CD4-positive, alpha-beta memory T cell (primary cell): Measurements from ENCODE around the gene SLC16A8. TPM values are rescaled to one million over a fixed set of nuclear protein-coding genes. Genes with fewer than 3 reads are reported as not detected.
A peak's percentile ranks its signal among the peaks of the same experiment; 100 is the strongest.

ENCODE experiments used
- CTCF ChIA-PET: fragments of 350-600 bp; sonication (Branson Sonifier 250); formaldehyde crosslinking; loops from one replicate; lab custom pipeline; 2021; ENCODE audit warnings: inconsistent platforms; ENCODE audit not compliant: partially characterized antibody; lab: Charles Lee
- POLR2A ChIA-PET: fragments of 350-600 bp; sonication (Branson Sonifier 250); formaldehyde crosslinking; loops from one replicate; lab custom pipeline; 2021; ENCODE audit not compliant: partially characterized antibody; lab: Charles Lee
- DNase-seq, 5 donors: peaks; one replicate each; pipeline versions ENCODE4 v3.0.0 to v3.0.0-alpha.2; 2020 to 2022; ENCODE audit warnings: mixed read lengths in 1 of 5
- H3K27ac ChIP-seq: one replicate; pipeline ENCODE4 v1.7.0; 2013; ENCODE audit warnings: low read depth, low read length
- H3K27me3 ChIP-seq: 2 replicates; pipeline ENCODE4 v1.7.0; 2013; ENCODE audit warnings: mild to moderate bottlenecking, low read length, moderate library complexity; ENCODE audit not compliant: insufficient read depth
- H3K36me3 ChIP-seq: 2 replicates; pipeline ENCODE4 v1.7.0; 2013; ENCODE audit warnings: mild to moderate bottlenecking, low read length, moderate library complexity; ENCODE audit not compliant: insufficient read depth
- H3K4me1 ChIP-seq: 2 replicates; pipeline ENCODE4 v1.7.0; 2013; ENCODE audit warnings: mild to moderate bottlenecking, low read length, moderate library complexity; ENCODE audit not compliant: insufficient read depth
- H3K4me3 ChIP-seq, 2 donors: one replicate each; pipeline ENCODE4 v1.7.0; 2013; ENCODE audit warnings: low read length in 2 of 2, mild to moderate bottlenecking in 1 of 2
- H3K9me3 ChIP-seq, 2 donors: one replicate each; pipeline ENCODE4 v1.7.0; 2013; ENCODE audit warnings: low read length in 2 of 2, control low read depth in 1 of 2; ENCODE audit not compliant: control insufficient read depth in 1 of 2
- H3K27ac Mint-ChIP-seq, 7 donors: one replicate each; pipeline ENCODE4 v1.8.0; 2020 to 2021; ENCODE audit warnings: mixed read lengths in 7 of 7, mild to moderate bottlenecking in 6 of 7, inconsistent platforms in 3 of 7, moderate library complexity in 3 of 7
- H3K27me3 Mint-ChIP-seq, 2 donors: one replicate each; pipeline ENCODE4 v1.8.0; 2020 to 2021; ENCODE audit warnings: mixed read lengths in 2 of 2
- H3K36me3 Mint-ChIP-seq, 2 donors: one replicate each; pipeline ENCODE4 v1.8.0; 2020 to 2021; ENCODE audit warnings: mixed read lengths in 2 of 2, inconsistent platforms in 1 of 2, mild to moderate bottlenecking in 1 of 2
- H3K4me1 Mint-ChIP-seq, 4 donors: one replicate each; pipeline ENCODE4 v1.8.0; 2020 to 2021; ENCODE audit warnings: mixed read lengths in 4 of 4, mild to moderate bottlenecking in 1 of 4
- H3K4me3 Mint-ChIP-seq, 8 donors: one replicate each; pipeline ENCODE4 v1.8.0; 2020 to 2021; ENCODE audit warnings: mixed read lengths in 8 of 8, mild to moderate bottlenecking in 7 of 8, moderate library complexity in 6 of 8, inconsistent platforms in 3 of 8
- H3K9me3 Mint-ChIP-seq, 8 donors: one replicate each; pipeline ENCODE4 v1.8.0; 2020 to 2021; ENCODE audit warnings: mixed read lengths in 8 of 8, mild to moderate bottlenecking in 5 of 8, inconsistent platforms in 3 of 8, moderate library complexity in 1 of 8
- intact Hi-C: fragments of 100-400 bp; cut with micrococcal nuclease; formaldehyde crosslinking; loops from one replicate; pipeline ENCODE4 v1.15.1; 2023
- polyA plus RNA-seq, 2 donors: library from polyadenylated mRNA; unstranded; fragments of 300-500 nt; fragmentation: Illumina TruSeq; gene quantifications; one replicate each; pipeline ENCODE4 v1.2.3, GENCODE V29; 2021
- total RNA-seq, 2 experiments: library from RNA; stranded (reverse); gene quantifications; one replicate each; pipeline ENCODE4 v1.2.3, GENCODE V29; 2021

SLC16A8 gene
- total and polyA plus RNA-seq, 4 experiments from 2014 or later = not detected

DNA sequence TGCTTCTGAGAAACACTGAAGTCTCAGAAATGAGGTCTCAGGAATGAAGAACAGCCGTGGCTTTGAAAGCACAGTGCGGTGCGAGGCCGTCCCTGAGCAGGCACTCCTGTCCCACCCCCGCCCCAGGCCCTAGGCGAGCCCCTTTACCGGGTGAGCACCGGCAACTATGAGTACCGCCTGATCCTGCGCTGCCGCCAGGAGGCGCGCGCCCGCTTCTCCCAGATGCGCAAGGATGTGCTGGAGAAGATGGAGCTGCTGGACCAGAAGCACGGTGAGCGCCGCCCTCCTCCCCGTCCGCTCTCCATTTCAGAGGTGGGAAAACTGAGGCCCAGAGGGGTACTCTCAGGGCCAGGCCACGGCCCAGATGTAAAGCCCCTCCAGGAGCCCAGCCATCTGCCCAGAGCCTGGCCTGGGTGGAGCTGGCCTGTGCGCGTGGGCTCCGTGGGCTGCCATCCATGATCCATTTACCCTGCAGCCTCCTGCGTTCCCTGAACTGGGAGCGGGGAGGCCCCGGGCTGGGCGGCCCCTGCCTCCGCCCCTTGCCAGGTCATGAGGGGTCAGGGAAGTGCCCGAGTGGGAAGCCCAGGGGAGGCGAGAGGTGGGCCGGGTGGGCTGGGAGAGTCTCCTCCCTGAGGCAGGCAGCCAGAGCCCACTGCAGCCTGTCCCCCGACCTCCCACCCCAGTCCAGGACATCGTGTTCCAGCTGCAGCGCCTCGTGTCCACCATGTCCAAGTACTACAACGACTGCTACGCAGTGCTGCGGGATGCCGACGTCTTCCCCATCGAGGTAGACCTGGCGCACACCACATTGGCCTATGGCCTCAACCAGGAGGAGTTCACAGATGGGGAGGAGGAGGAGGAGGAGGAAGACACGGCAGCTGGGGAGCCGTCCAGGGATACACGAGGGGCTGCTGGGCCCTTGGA, 9.5 kb downstream of the SLC16A8 start:
- H3K4me1 ChIP-seq = no peaks in the 10 kb centered on the region
- peaks cover 10% of the 10 kb centered on the region for H3K36me3 ChIP-seq
- intact Hi-C loops = no loop called here
- no peaks in the 10 kb centered on the region for H3K9me3 Mint-ChIP-seq
- DNase-seq = no peak
- H3K4me1 Mint-ChIP-seq = peaks cover 0 to under 1% (median 0%) of the 10 kb centered on the region in 4 donors
- peaks cover under 1% of the 10 kb centered on the region in 2 donors for H3K27me3 Mint-ChIP-seq
- POLR2A ChIA-PET = no interaction called here
- H3K27me3 ChIP-seq = no peaks in the 10 kb centered on the region
- no peak overlapping the region for H3K4me3 ChIP-seq
- CTCF ChIA-PET = no interaction called here
- peaks cover 21 to 40% of the 10 kb centered on the region in 2 donors for H3K36me3 Mint-ChIP-seq
- no peak overlapping the region for H3K27ac ChIP-seq
- H3K27ac Mint-ChIP-seq = no peak overlapping the region
- H3K9me3 ChIP-seq = no peaks in the 10 kb centered on the region
- no peak overlapping the region for H3K4me3 Mint-ChIP-seq

DNA sequence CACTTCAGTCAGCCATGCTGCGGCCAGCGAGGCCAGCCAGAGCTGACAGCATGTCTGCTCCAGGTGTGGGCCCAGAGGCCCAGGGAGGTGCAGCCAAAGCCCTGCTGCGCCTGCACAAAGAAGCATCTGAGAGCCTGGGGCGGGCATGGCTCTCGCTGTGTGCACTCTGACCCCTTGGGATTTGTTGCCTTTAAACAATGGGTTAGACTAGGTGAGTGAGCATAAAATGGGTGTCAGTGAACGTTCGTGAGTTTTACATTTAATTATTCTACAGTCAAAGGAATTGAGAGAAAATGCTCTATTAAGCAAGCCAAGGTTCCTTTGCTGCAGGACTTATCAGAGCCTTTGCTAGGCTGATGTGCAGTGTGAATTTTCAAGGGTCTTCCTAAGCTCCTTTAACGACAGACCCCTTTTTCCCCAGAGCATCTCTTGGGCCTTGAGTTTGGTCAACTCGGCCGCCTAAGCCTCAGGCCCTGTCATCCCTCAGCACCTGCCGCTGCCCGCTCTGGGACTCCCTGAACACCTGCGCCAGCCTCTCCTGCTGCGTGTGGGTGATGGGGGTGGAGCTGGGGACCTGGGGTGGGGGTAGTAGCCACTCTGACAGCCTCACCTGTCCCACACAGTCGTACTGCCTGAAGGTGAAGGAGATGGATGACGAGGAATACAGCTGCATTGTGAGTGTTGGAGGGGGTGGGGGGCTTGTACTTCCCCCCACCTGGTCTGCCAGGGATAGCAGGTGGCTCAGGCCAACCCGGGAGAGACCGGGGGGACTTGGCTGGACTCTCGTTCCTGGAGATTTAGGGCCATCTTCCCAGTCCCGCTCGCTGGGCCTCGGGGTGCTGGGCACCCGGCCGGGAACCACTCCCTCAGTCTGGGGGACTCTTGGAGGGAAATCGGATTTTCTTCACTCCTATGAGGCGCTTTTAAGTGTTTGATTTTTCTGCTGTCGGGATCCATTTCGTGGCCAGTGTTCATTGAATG, 10.5 kb downstream of the SLC16A8 start:
- no peaks in the 10 kb centered on the region for H3K27me3 ChIP-seq
- H3K9me3 Mint-ChIP-seq = no peaks in the 10 kb centered on the region

DNA sequence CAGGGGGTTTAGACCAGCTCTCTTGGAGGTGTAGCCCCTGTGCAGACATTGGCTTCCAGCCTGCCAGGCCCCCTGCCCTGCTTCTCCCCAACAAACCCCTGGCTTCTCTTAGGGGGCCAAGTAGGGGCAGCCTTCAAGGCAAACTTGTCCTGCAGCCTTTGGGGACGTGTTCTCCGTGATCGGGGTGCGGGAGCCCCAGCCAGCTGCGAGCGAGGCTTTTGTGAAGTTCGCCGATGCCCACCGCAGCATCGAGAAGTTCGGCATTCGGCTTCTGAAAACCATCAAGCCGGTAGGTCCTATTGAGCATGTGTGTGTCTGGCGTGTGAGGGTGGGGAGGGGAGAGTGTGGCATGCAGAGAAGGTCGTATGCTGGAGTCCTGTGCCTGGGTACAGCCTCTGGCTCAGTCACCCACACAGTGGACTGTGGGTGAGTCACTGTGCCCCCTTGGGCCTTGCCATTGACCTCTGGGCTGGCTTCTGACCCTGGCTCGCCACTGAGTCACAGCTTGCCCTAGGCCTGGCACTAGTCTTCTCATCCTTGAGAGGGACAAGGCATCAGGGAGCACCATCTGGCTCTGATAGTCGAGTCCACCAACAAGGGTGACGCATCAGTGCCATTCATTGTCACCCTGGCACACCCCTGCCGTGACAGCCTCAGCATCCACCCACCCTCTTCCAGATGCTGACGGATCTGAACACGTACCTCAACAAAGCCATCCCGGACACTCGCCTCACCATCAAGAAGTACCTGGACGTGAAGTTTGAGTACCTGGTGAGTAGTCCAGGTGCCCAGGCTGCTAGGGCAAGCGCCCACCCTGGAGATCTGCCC, 11.4 kb downstream of the SLC16A8 start:
- Histone ChIP-seq H3K4me1 (no peaks in the 10 kb centered on the region), H3K4me3 (no peak overlapping the region), H3K27me3 (no peaks in the 10 kb centered on the region), H3K9me3 (no peaks in the 10 kb centered on the region), H3K36me3 (peaks cover 10% of the 10 kb centered on the region), H3K27ac (no peak overlapping the region)
- DNase-seq = no peak
- POLR2A ChIA-PET = no interaction called here
- intact Hi-C loops = no loop called here
- H3K4me1 Mint-ChIP-seq = no peaks in the 10 kb centered on the region
- H3K4me3 Mint-ChIP-seq = no peak overlapping the region
- CTCF ChIA-PET = no interaction called here
- peak overlapping the region in 1 of 7 donors; percentile 56 for H3K27ac Mint-ChIP-seq
- H3K9me3 Mint-ChIP-seq = no peaks in the 10 kb centered on the region
- peaks cover 25 to 50% of the 10 kb centered on the region in 2 donors for H3K36me3 Mint-ChIP-seq
- H3K27me3 Mint-ChIP-seq = no peaks in the 10 kb centered on the region

More for the DNA sequence above, 10.5 kb downstream of the SLC16A8 start:
- Histone ChIP-seq H3K4me3 (no peak overlapping the region), H3K9me3 (no peaks in the 10 kb centered on the region), H3K4me1 (no peaks in the 10 kb centered on the region), H3K27ac (no peak overlapping the region), H3K36me3 (peaks cover 10% of the 10 kb centered on the region)
- Mint-ChIP-seq H3K4me1 (no peaks in the 10 kb centered on the region), H3K36me3 (peaks cover 20 to 42% of the 10 kb centered on the region in 2 donors), H3K27ac (no peak overlapping the region), H3K27me3 (no peaks in the 10 kb centered on the region), H3K4me3 (no peak overlapping the region)
- intact Hi-C loops = no loop called here
- ChIA-PET CTCF (no interaction called here), POLR2A (no interaction called here)
- no peak for DNase-seq

DNA sequence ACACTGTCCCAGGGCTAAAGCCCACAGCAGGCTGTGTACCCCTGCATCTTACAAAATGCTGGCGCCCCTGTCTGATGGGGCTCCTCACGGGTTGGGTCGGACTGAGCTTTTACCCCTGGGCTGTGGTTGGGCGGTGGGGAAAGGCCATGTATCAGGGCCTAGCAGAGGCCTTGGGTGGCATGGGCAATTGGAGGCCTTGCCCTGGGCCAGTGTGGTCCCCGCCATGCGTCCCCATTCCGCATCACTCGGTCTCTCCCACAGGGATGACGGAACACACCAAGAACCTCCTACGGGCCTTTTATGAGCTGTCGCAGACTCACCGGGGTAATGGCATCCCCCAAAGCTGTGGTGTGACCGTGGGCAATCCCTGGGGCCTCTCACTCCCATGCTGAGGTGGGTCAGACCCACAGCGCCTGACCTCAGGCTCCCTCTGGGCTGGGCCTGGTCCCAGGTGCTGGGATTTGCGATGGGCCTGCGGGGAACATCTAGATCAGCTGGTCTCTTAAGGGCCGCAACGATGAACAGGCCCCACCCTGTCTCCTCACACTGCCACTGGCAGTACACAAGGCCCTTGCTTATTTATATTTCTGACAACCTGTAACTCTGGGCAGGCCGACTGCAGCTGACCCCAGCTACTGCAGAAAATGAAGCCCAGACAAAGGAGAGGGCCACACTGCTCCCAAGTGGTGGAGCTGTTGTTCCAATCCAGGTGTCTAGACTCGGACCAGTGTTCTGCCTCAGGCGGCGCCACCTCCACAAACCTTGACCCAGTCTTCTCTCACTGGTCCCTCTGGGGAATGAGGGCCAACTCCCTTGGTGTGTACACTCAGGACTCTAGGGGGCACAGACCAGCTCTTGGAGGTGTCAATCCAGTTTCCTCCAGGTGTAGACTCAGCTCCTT, 12.3 kb downstream of the SLC16A8 start:
- H3K27me3 Mint-ChIP-seq = no peaks in the 10 kb centered on the region
- no peak for DNase-seq
- Histone ChIP-seq H3K9me3 (no peaks in the 10 kb centered on the region), H3K36me3 (peaks cover 10% of the 10 kb centered on the region), H3K4me1 (no peaks in the 10 kb centered on the region), H3K4me3 (no peak overlapping the region), H3K27ac (no peak overlapping the region), H3K27me3 (no peaks in the 10 kb centered on the region)
- H3K4me3 Mint-ChIP-seq = no peak overlapping the region
- no peaks in the 10 kb centered on the region for H3K9me3 Mint-ChIP-seq
- no peak overlapping the region for H3K27ac Mint-ChIP-seq
- ChIA-PET POLR2A (no interaction called here), CTCF (no interaction called here)
- peaks cover 29 to 55% of the 10 kb centered on the region in 2 donors for H3K36me3 Mint-ChIP-seq
- intact Hi-C loops = no loop called here
- H3K4me1 Mint-ChIP-seq = no peaks in the 10 kb centered on the region

DNA sequence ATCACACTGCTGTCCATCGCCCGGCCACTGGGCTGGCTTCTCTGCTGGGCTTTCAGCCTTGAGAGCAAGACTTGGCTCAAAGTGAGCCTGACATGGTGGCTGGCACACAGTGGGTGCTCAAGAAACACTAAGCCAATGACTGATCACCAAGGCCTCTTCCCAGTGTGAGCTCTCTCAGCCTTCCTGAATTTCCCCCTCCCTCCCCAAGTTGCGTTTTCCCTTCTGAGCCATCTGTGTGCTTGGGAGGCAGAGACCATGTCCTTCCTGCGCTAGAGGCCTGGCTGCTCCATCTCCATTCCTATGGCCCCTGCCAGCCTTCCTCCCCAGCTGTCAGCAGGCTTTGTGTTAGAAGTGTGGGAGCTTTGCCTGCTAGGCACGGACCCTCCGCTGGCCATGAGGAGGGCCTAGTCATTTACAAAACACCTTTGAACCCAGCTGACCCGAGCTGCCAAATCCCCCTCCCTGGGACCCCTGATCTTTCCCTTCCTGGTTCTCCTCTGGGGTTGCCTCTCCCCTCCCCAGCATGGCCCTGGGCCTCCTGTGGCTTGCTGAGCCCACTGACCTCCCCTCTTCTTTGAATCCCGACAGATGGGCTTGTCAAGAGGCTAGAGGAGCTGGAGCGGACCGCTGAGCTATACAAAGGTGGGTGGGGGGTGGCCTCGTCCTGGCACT, 13.6 kb downstream of the SLC16A8 start:
- Mint-ChIP-seq H3K4me1 (no peaks in the 10 kb centered on the region), H3K36me3 (peaks cover 36 to 66% of the 10 kb centered on the region in 2 donors), H3K9me3 (no peaks in the 10 kb centered on the region), H3K4me3 (no peak overlapping the region), H3K27me3 (no peaks in the 10 kb centered on the region), H3K27ac (no peak overlapping the region)
- H3K27ac ChIP-seq = no peak overlapping the region
- intact Hi-C loops = no loop called here
- H3K9me3 ChIP-seq = no peaks in the 10 kb centered on the region
- no peaks in the 10 kb centered on the region for H3K27me3 ChIP-seq
- no peaks in the 10 kb centered on the region for H3K4me1 ChIP-seq
- H3K4me3 ChIP-seq = no peak overlapping the region
- DNase-seq = no peak
- H3K36me3 ChIP-seq = peaks cover 19% of the 10 kb centered on the region
- CTCF ChIA-PET = interaction anchor here (3.3 kb wide), 1 partner anchor 17 kb away, joined by 19 read pairs; no protein-coding TSS in a partner anchor
- POLR2A ChIA-PET = no interaction called here
